HG03066 (cell line): Measurements from ENCODE around the gene ADPRH.
"Not testable (repeated sequence)": the region's sequence is repeated elsewhere in the genome, so short reads cannot be mapped to it uniquely, and the experiment has no call there.

Source experiments
- ATAC-seq: cut with Tn5 transposase; IDR thresholded peaks from one replicate; pipeline ENCODE4 v1.9.1; 2021; ENCODE audit warnings: low read depth; ENCODE audit not compliant: unreplicated experiment

ADPRH gene

DNA sequence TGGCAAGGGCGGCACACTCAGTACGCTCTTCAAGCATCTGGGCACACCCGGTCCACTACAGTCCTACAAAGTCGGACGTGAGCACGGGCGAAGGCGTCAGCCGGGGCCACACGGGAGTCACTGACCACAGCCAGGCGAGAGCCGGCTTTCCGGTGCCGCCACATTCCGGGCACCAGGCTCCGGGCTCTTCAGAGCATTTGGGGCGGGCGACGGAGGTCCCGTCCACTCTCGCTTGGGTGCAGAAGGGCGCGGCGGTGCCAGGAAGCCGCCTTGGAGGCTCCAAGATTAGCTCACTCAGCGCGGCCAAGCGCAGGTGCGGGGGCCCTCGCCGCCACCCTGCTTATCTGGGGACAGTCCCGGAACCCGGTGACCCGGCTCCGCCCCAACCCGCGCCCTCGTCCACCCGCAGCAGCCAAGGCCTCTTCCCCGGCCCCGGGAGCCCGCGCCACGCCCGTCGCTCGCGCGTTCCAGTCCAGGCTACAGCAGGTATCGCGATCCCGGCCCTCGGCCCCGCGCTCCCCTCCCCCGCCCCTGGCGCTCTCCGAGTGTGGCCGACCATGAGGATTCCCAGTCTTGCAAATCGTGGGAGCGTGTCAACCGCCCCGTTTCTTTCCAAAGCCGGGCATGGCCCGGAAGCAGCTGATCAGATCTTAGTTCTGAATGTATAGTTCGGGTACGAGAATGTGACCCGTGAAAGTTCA, at the start of gene ADPRH:
ADPRH (plus strand) TSS at position 127 of the 701 bp plus-strand sequence. CDS start 2,678 bp downstream, outside the sequence.
- ATAC-seq: peak; percentile 66

DNA sequence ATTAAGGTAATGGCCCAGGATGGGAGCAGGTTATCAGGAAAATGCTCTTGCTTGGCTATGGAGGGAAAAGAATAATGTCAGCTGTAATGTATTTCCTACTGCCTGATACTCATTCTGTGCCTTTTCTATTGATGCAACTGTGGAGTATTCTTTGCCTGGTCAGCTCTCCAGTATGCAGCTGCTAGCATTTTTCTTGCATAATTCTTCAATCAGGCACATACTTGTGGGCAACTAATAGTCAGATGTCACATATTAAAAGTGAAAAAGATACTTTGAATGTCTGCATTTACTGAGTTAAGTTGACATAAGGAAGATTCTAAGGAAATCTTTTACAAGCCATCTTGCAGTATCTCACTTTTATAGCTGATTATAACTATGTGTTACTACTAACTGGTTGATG, 49.4 kb upstream of the ADPRH start:
- no peak for ATAC-seq

DNA sequence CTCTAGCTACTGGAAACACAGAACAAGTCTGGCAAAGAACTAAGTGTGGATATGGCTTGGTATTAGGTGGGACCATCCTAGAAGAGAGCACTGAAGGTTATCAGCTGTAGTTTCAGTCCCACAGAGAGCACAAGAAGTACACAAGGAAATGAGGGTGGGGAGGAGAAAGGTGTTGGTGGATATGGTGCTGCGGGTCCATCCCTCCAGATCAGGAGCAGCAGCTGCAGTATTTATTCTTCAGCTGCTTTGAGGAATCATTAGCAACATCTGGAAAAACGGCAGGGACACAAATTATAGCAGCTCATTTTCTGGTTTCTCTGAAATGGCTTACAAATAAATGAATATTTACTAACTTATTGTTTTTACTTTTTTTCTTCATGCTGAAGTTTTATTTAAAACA, 48.8 kb upstream of the ADPRH start:
- ATAC-seq: no peak

DNA sequence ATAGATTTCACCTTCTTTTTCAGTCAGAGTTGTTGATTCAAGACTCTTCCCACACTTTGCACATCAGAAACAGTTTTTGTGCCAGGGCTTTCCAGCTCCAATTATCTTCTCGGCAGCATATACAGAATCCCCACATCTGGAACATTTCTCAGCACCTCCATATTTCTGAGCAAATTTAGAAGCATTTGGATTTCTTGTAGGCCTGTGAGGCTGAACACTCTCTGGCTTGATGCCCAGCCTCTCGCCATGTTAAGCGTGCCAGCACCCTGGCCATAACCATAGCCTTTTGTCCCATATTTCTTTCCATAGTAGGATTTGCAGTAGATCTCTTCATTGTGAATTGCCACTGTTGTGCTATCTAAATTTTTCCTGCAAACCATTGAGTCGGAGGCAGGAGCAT, 48.1 kb upstream of the ADPRH start:
- no peak for ATAC-seq

DNA sequence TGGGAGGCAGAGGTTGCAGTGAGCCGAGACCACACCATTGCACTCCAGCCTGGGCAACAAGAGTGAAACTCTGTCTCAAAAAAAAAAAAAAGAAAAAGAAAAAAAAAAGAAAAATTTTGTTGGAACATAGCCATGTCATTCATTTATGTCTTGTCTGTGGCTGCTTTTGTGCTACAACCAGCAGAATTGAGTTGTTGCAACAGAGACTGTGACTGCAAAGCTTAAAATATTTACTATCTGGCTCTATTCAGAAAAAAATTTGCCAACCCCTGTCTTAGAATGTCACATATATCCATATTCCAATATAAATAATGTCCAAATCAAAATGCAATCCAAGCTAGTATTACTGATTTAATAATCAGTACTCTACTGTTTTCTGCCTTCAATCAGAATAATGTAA, 45.0 kb upstream of the ADPRH start:
- ATAC-seq: no peak

DNA sequence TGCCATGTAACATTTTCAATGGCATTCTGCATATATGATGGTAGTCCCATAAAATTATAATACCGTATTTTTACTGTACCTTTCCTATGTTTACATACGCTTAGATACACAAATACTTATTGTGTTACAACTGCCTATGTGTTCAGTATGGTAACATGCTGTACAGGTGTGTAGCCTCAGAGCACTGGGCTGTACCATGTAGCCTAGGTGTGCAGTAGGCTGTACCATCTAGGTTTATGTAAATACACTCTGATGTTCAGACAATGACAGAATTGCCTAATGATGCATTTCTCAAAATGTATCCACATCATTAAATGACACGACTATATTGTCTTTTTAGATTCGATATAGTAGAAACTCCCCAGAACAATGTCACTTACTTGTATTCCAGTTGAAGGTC, 42.5 kb upstream of the ADPRH start:
- ATAC-seq: no peak

DNA sequence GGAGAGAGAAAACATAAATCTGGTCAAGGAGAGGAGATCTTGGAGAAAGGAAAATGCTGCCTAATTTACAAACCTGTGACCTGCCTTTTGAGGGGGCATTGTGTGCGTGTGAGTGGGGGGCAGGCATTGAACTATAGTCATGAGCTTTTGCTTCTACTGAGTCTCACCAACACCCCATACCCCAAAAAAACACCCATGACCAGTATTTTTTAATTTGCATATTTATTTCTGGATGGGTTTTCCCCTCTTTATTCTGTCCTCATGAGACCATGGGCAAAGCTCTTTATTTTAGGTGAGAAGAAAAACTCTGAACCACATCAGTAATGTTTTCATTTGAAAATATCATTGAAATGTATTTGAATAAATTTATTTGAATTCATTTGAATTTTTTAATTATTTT, 40.5 kb upstream of the ADPRH start:
- ATAC-seq: no peak

DNA sequence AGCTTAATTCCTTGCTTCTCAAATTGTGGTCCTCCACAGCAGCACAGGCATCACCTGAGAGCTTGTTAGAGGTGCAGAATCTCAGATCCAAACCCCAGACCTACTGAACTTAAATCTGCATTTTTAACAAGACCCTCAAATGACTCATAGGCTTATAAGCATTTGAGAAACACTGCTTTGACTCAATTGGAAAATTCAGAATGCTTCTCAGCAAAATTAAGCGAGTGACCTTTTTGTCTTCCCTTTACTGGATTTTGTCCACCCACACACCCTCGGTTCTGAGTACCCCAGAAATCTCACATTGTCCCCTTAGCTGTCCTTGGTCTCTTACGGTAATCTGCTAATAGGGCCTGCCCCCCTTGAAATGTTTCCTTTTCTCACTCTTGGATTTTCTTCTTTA, 37.7 kb upstream of the ADPRH start:
- no peak for ATAC-seq

DNA sequence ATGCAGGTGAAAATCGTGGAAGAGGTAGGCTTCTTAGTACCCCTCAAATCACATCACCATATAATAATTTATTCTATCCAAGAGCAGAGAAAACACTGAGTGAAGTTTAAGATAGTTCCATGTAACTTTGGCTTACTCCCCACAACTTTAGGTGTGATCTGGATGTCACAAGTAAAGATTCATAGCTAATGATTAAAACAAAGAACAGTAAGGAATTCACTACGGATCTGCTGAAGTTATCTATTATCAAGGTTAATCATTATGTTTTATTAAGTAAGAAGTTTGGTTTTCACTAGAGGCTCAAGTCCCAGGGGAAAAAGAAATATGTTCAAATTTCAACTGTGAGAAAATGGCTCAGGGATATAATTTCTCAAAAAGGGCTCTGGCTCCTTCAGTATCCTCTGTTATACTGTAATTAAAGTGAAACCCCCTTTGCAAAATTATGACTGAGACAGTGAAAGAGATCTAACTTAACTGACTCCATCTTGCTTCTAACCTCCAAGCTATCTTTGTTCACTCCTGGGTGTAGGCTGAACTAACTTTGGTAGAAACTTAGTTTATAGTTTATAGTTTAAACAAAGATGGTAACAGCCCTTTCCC, 37.0 kb upstream of the ADPRH start:
- ATAC-seq: no peak

DNA sequence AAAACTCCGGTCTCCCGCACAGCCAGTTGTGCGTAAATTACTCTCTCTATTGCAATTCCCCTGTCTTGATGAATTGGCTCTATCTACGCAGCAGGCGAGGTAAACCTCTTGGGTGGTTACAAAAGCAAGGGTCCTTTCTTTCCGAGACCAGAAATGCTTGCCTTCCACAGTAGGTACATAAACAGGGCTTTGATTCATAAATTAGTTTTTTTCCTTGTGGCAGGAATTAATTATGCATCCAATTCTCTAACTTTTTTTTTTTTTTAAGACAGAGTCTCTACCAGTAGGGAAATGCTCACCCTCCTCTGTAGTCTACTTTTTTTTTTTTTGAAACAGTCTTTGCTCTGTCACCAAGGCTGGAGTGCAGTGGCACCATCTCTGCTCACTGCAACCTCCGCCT, 36.1 kb upstream of the ADPRH start:
- no peak for ATAC-seq

DNA sequence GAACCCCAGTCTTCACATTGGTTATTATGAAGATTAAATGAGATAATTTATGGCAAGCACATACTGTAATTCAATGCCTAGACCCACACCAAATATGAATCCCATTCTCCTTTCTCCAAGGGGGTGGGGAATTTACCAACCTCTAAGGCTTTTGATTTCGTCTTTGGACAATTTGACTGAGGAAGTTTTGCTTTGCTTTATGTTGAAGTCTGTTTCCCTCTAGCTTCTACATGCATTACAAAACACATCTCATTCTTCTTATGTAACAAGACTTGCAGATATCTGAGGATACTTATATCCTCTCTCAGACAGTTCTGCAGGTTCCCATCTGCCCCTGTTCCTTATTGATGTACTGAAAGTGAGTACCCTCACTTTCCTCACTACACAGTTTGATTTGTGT, 32.1 kb upstream of the ADPRH start:
- ATAC-seq: no peak

DNA sequence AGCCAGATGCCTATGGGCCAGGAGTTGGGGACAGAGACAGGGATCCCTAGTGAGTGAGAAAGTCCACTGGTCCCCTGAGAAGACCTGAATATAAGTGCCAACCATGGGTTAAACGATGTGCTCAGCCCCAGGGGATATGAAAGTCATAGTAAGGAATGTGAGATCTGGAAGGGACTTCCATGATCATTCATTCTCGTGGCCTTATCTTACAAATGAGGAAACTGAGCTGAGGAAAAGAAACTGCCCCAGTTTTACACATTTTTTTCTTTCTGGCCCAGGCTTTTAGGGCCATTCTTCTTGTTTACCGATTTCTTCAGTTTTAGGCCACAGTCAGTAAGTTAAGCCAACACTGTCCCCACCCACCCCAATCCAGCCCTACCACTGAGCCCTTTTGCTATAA, 31.0 kb upstream of the ADPRH start:
- ATAC-seq: no peak

DNA sequence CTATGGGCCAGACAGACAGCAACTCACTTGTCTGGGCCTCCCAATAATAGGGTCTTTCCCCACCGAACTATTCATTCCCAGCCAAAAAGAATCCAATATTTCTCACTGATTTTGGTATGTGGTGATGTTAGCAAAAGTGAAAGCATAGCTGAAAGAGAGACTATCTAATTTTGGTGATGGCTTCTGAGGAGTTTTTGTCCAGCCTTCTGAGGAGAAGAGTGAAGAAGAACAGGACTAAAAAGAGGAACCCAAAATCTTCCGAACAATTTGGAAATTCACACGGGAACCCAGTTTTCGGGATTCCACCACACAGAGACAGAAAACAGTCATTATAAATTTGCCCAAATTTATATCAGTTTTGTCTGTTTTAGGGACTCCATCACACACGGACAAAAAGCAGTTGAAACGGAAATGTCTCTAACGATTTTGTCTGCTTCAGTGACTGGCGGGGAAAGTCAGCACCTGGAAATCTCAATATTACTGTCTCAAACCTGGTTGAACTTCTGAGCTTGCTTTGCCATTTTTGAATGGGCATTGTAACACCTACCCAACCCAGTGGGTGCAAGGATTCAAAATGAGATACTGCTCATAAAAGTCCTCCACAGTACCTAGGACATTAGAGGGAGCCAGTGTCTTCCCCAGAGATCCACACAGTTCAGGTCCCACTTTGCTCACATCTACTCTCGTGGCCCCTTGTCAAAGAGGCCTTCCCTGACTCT, 28.9 kb upstream of the ADPRH start:
- ATAC-seq: peak; percentile 30

DNA sequence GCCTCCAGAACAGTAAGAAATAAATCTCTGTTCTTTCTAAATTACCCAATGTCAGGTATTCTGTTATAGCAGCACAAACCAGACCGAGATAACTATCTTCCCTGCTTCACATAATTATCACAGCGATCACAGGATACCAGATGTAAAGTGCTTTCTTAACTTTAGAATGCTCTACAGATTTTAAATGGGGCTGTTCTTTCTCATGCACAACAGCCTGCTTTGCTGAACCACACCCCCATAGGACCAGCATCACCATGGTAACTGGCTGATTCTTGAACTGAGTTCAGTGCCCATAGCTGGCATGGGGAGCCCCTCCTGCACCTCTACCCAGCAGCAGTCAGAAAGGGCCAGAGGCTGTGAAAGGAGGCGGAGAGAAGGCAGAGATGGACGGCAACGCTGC, 27.7 kb upstream of the ADPRH start:
- ATAC-seq: no peak

DNA sequence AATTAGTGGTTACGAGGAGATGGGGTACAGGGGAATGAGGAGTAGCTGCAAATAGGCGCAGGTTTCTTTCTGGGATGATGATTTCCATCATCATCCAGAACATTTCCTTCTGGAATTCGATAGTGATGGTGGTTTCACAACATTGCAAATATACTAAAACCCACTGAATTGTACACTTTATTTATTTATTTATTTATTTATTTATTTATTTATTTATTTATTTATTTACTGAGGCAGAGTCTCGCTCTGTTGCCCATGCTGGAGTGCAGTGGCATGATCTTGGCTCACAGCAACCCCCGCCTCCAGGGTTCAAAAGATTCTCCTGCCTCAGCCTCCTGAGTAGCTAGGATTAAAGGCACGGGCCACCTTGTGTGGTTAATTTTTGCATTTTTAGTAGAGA, 26.4 kb upstream of the ADPRH start:
- ATAC-seq: not testable (repeated sequence)

DNA sequence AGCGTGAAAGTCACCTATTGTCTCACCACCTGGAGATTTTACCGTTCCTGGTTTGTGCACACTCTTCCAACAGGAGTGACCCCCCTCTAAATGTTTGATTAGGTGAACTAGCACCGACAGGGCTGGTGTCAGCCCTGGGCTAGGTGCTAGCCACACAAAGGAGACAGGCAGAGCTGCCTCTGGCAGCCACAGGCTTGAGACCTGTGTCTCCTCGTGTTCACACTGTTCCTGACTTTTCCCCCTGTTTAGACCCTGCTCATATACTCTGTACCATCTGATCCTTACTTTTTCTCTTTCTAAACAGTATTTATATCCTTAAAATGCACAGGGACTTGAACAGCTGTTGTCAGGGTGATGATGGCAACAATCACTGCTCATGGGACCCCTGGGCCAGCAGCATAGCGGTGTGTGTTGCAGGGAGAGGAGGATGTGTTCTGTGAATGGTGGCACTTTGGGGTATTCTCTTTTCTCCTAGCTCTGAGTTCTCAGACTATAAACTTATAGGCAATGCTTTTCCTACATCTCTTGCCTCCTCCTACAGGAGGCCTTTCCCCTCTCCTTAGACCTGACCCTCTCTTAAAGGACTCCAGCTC, 25.4 kb upstream of the ADPRH start:
- ATAC-seq: no peak

DNA sequence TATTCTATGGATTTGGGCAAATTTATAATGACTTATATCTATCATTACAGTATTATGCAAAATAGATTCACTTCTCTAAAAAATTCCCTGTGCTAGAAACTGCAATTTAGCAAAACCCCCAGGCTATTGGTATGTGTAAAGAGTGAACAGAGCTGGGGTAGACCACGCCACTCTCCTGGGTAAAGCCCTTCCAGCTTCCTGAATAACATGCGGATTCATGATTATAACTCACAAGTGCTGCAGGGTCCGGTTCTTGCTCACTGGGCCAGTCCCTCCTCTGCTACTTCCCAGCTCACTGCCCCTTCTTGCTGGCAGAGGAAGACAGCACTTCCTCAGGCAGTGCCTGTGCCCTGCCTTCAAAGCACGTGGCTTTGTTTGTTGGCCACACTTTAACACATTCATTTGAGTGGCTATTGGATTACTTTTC, 24.0 kb upstream of the ADPRH start:
- ATAC-seq: no peak

DNA sequence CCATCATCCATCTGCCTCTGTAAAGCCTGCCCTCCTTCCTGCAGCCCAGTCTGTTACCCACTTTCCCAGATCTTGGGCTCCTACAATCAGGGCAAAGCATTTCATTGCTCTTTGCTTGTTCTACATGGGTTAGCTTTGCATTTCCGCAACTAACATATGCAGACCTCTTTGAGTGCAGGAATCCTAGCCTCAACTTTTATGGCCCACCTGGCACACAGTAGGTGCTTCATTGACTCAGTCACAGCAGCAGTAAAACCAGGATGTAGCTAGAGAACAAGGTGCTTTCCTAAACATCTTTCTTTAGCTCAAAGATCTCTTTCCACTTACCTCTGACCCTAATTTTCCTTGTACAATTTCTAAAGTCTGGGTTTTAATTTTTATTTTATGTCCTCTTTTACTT, 23.4 kb upstream of the ADPRH start:
- no peak for ATAC-seq

DNA sequence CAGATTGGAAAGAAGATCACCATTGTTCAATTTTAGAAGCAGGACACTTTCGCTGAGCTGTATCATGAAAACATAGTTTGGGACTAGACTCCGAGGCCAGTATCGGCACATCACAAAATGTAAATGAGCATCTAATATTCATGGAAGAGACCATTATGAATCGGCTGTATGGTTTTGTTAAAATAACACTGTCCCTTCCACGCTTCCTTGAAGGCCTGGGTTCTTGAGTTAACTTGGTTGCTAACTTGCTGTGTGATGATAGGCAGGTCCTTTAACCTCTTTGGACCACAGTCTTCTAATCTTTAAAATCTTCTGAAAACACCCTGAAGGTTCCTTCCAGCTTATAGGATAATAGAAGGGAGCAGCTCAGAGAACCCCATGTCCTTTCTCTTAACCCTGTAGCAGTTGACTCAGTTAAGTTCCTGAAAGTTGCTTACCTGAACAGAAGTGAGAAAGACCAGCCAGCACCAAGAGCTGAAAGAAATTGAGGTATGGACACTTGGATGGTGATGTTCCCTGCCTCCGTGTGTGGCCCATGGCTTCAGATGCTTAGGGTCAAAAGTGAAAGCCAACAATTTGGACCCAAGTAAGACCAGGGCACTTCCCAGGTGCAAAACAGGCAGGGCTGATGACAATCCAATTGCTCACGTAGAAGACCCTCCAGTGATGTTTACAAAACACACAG, 22.0 kb upstream of the ADPRH start:
- ATAC-seq: no peak

DNA sequence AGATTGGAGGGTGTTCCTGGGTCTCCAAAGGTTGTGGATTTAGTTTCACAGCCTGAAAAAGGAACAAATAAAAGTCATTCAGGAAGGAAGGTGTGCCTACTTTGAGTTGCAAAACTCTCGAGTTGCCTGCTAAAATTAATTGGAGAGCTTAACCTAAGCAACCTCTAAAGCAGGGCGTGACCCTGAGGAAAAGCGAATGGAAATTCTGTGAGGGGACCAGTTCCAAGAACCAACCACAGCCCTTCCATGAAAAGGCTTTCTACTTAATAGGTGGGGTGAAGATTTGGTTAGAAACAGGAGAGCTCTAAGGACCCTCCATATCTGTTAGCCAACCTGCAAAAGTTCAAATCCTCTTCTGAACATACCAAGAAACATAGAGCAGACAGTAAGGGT, 21.4 kb upstream of the ADPRH start:
- no peak for ATAC-seq
